ENCODE results near the gene NABP2. TPM values are rescaled to one million over a fixed set of nuclear protein-coding genes. Genes with fewer than 3 reads are reported as not detected.
A peak's percentile ranks its signal among the peaks of the same experiment; 100 is the strongest.

NABP2 gene
- total and polyA plus RNA-seq, 2 donors (not counting 1 experiment from before 2014, with no cell fraction given), result 14.9 to 16.1 TPM

DNA sequence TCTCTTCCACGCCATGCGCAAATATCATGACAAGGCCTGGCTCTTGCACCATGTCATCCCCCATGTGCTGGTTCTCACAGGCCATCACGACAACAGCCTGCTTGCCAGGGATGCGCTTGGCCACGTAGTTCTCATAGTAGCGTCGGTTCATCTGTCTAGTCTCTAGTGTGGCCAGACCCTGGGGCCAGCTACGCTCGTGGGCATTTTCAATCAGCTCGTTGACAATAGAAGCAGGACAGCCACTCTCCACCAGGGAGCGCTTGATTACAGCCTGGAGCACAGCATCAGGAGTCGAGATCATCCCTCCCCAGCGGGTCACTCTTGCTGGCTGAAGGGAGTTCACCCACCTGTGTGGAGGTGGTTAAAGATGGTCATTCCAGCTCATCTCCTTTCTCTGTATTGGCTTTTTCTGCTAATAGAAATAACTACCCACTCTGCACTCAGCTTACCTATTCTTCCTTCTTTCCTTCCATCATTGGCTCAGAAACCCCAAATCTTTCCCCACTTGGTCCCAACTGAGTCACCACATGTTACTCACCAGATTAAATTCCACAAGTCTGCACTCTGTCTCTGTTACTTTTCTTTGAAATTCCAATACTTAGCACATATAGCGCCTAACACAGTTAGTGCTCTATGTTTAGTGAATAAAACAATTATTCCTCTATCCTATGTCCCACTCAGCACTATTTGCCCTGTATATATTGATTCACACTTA, 17.5 kb upstream of the NABP2 start:
- DNase-seq, result peak; percentile 65
- TF ChIP-seq EZH2 (IDR thresholded peaks at IDR 0.05; ENCODE audit: borderline replicate concordance, insufficient read depth, low read depth, low read length, poor library complexity, severe bottlenecking), result no peak
- TF ChIP-seq, protein P1, sequence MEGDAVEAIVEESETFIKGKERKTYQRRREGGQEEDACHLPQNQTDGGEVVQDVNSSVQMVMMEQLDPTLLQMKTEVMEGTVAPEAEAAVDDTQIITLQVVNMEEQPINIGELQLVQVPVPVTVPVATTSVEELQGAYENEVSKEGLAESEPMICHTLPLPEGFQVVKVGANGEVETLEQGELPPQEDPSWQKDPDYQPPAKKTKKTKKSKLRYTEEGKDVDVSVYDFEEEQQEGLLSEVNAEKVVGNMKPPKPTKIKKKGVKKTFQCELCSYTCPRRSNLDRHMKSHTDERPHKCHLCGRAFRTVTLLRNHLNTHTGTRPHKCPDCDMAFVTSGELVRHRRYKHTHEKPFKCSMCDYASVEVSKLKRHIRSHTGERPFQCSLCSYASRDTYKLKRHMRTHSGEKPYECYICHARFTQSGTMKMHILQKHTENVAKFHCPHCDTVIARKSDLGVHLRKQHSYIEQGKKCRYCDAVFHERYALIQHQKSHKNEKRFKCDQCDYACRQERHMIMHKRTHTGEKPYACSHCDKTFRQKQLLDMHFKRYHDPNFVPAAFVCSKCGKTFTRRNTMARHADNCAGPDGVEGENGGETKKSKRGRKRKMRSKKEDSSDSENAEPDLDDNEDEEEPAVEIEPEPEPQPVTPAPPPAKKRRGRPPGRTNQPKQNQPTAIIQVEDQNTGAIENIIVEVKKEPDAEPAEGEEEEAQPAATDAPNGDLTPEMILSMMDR (IDR thresholded peaks at IDR 0.05), result peak; percentile 63
- no peaks in the 10 kb centered on the region for H3K9me3 ChIP-seq (ENCODE audit: control extremely low read depth in 1 of 3, control insufficient read depth in 2 of 3, insufficient read depth in 1 of 3, low read length in 2 of 3)
- peaks cover 6% of the 10 kb centered on the region for H4K20me1 ChIP-seq (ENCODE audit: control insufficient read depth, insufficient read depth, low read length, poor library complexity, severe bottlenecking)
- H3K9me3 Mint-ChIP-seq (ENCODE audit: insufficient read depth), result no peaks in the 10 kb centered on the region
- H3K9ac ChIP-seq (ENCODE audit: low read length), result no peak overlapping the region
- H3K4me1 ChIP-seq (ENCODE audit: control insufficient read depth in 2 of 2, insufficient read depth in 2 of 2, low read length in 2 of 2), result peaks cover 9 to 18% of the 10 kb centered on the region in 2 donors
- H2AFZ ChIP-seq (ENCODE audit: insufficient read depth, low read depth, low read length, poor library complexity, severe bottlenecking), result no peak overlapping the region
- peaks cover 47% of the 10 kb centered on the region for H3K4me1 Mint-ChIP-seq
- ChIA-PET POLR2A (interaction anchor here (0.5 to 4.9 kb wide), 3 partner anchors 15 to 55 kb away, joined by 3 to 65 read pairs (median 6); partner anchors contain the start of genes RNF41 and SMARCC2), CTCF (interaction anchor here (0.6 to 7.6 kb wide), 19 partner anchors 9 to 490 kb away, joined by 3 to 126 read pairs (median 4); partner anchors contain the start of genes ANKRD52, CNPY2, COQ10A and NABP2)
- no peaks in the 10 kb centered on the region for H3K27me3 ChIP-seq (replicated peaks in 1 of 4; ENCODE audit: control extremely low read depth in 1 of 4, control insufficient read depth in 3 of 4, insufficient read depth in 4 of 4, low read length in 3 of 4)
- no peaks in the 10 kb centered on the region for H3K27me3 Mint-ChIP-seq
- no peak overlapping the region for H3K4me3 ChIP-seq (ENCODE audit: control extremely low read depth in 1 of 5, extremely low read depth in 1 of 5, insufficient read depth in 1 of 5, low read depth in 2 of 5, low read length in 4 of 5)
- H3K79me2 ChIP-seq (ENCODE audit: control insufficient read depth, insufficient read depth, low read length), result peaks cover 12% of the 10 kb centered on the region
- H3K4me2 ChIP-seq (replicated peaks; ENCODE audit: low read depth, low read length, poor library complexity, severe bottlenecking), result no peak overlapping the region
- intact Hi-C loops (cut with micrococcal nuclease), result loop anchor here (1.0 to 5.0 kb wide), 3 partner anchors 18 to 261 kb away; partner anchors contain the start of genes ANKRD52, NABP2 and SPRYD4
- peak overlapping the region; percentile 89 for H3K27ac Mint-ChIP-seq
- peak overlapping the region in 1 of 2 donors; percentile 65 for H3K27ac ChIP-seq (ENCODE audit: low read length in 2 of 2)
- 91% methylated on average over 10 of the region's 14 CpGs for WGBS (ENCODE audit: insufficient coverage)
- H3K36me3 ChIP-seq (replicated peaks in 1 of 2; ENCODE audit: control extremely low read depth in 1 of 2, control insufficient read depth in 1 of 2, extremely low read depth in 1 of 2, insufficient read depth in 2 of 2, low read length in 1 of 2), result peaks cover 3 to 58% of the 10 kb centered on the region in 2 experiments
- H3K4me3 Mint-ChIP-seq, result no peak overlapping the region
- no peak for ATAC-seq (ENCODE audit: low read depth)

All from B cell (primary cell).